ENCODE data around the gene TSPAN31.
A peak's percentile ranks its signal among the peaks of the same experiment; 100 is the strongest.

TSPAN31 gene

GRCh38 chr12:57735952-57736740 lies 8.7 kb upstream of the TSPAN31 start:
- no peak for DNase-seq (ENCODE audit: low spot score)

GRCh38 chr12:57736741-57737466 lies 7.9 kb upstream of the TSPAN31 start:
- no peak for DNase-seq (ENCODE audit: low spot score)

- no peak for DNase-seq (ENCODE audit: low spot score)
These were observed 7.1 kb upstream of the TSPAN31 start for GRCh38 chr12:57737467-57738460.

- no peak for DNase-seq (ENCODE audit: low spot score)
These were observed 6.1 kb upstream of the TSPAN31 start, which contains the start of gene AGAP2 for GRCh38 chr12:57738661-57739237. Gene AGAP2 (minus strand): TSS chr12:57738742. CDS start chr12:57738246, 496 bp downstream.

GRCh38 chr12:57739387-57739786 lies 5.5 kb upstream of the TSPAN31 start:
- no peak for DNase-seq (ENCODE audit: low spot score)

GRCh38 chr12:57739914-57740538 lies 4.8 kb upstream of the TSPAN31 start:
- no peak for DNase-seq (ENCODE audit: low spot score)

GRCh38 chr12:57740656-57741412 lies 4.0 kb upstream of the TSPAN31 start:
- DNase-seq (ENCODE audit: low spot score), result peak; percentile 82

- no peak for DNase-seq (ENCODE audit: low spot score)
These were observed 3.4 kb upstream of the TSPAN31 start for GRCh38 chr12:57741413-57741789.

- DNase-seq (ENCODE audit: low spot score), result peak; percentile 85
These were observed 2.7 kb upstream of the TSPAN31 start for GRCh38 chr12:57741844-57742738.

- no peak for DNase-seq (ENCODE audit: low spot score)
These were observed 1.1 kb upstream of the TSPAN31 start for GRCh38 chr12:57743769-57744168.

- no peak for DNase-seq (ENCODE audit: low spot score)
These were observed 554 bp upstream of the TSPAN31 start for GRCh38 chr12:57744194-57744776.

GRCh38 chr12:57745485-57745881 lies 644 bp downstream of the TSPAN31 start:
- no peak for DNase-seq (ENCODE audit: low spot score)

GRCh38 chr12:57746025-57746424 lies 1.2 kb downstream of the TSPAN31 start:
- no peak for DNase-seq (ENCODE audit: low spot score)

GRCh38 chr12:57749061-57749460 lies 4.2 kb downstream of the TSPAN31 start:
- no peak for DNase-seq (ENCODE audit: low spot score)

- DNase-seq (ENCODE audit: low spot score), result no peak
These were observed 6.0 kb downstream of the TSPAN31 start for GRCh38 chr12:57750561-57751431.

GRCh38 chr12:57751432-57751787 lies 6.6 kb downstream of the TSPAN31 start:
- no peak for DNase-seq (ENCODE audit: low spot score)

- peak; percentile 99 for DNase-seq (ENCODE audit: low spot score)
These were observed 7.2 kb downstream of the TSPAN31 start, which contains the start of gene CDK4 for GRCh38 chr12:57751788-57752667. Gene CDK4 (minus strand): TSS chr12:57752310. CDS start chr12:57751717, 593 bp downstream.
